H1 (cell line): ENCODE data around the gene WASF3. TPM values are rescaled to one million over a fixed set of nuclear protein-coding genes. Genes with fewer than 3 reads are reported as not detected.

Experiments
- CTCF ChIA-PET: fragments of 300-600 bp; sonication (Branson Sonifier 250); formaldehyde crosslinking; loops from one replicate; lab custom pipeline; 2021; ENCODE audit not compliant: partially characterized antibody; lab: Charles Lee
- POLR2A ChIA-PET: fragments of 300-600 bp; sonication (Branson Sonifier 250); formaldehyde crosslinking; loops from one replicate; lab custom pipeline; 2021; ENCODE audit warnings: inconsistent platforms; ENCODE audit not compliant: partially characterized antibody; lab: Charles Lee
- DNase-seq, 2 experiments: peaks; one replicate each; pipeline versions ENCODE4 v3.0.0 to v3.0.0-alpha.2; 2010 to 2022; ENCODE audit warnings: low spot score in 2 of 2, low read depth in 1 of 2, mixed read lengths in 1 of 2
- FAIRE-seq: peaks from 2 replicates; lab custom pipeline; 2011; peaks lifted over from hg19 to GRCh38; lab: Jason Lieb, UNC
- H2AFZ ChIP-seq: 2 replicates; pipeline ENCODE4 v1.8.1; 2012; ENCODE audit warnings: low read length, inconsistent platforms
- H2AK5ac ChIP-seq: 2 replicates; pipeline ENCODE4 v1.6.1; 2013; ENCODE audit warnings: low read depth, low read length
- H2BK120ac ChIP-seq: replicated peaks from 2 replicates; pipeline ENCODE3; 2013; ENCODE audit warnings: low read depth, low read length, inconsistent platforms
- H2BK12ac ChIP-seq: 2 replicates; pipeline ENCODE4 v1.6.1; 2013; ENCODE audit warnings: low read depth, low read length
- H2BK15ac ChIP-seq: 2 replicates; pipeline ENCODE4 v1.6.1; 2013; ENCODE audit warnings: low read length
- H2BK20ac ChIP-seq: 2 replicates; pipeline ENCODE4 v1.6.1; 2013; ENCODE audit warnings: low read length
- H2BK5ac ChIP-seq: 2 replicates; pipeline ENCODE4 v1.6.1; 2013; ENCODE audit warnings: low read depth, low read length
- H3K14ac ChIP-seq: 2 replicates; pipeline ENCODE4 v1.6.1; 2013; ENCODE audit warnings: inconsistent platforms; ENCODE audit not compliant: insufficient read length
- H3K18ac ChIP-seq: 2 replicates; pipeline ENCODE4 v1.6.1; 2013; ENCODE audit warnings: low read length; ENCODE audit errors: extremely low read depth
- H3K23ac ChIP-seq: 2 replicates; pipeline ENCODE4 v1.6.1; 2013; ENCODE audit warnings: inconsistent platforms; ENCODE audit not compliant: insufficient read length
- H3K23me2 ChIP-seq: 2 replicates; pipeline ENCODE4 v1.6.1; 2013; ENCODE audit warnings: low read depth, low read length
- H3K27ac ChIP-seq: 2 replicates; pipeline ENCODE4 v1.6.1; 2011; ENCODE audit warnings: low read depth, low read length, inconsistent platforms
- H3K27me3 ChIP-seq, 4 experiments: replicated peaks in 1 of 4; 1 replicate in 1 of 4; 2 replicates in 3 of 4; pipeline versions ENCODE4 v1.6.1 to v1.8.1; 2011 to 2013; ENCODE audit warnings: low read length in 3 of 4, mild to moderate bottlenecking in 3 of 4, inconsistent platforms in 2 of 4, mixed read lengths in 2 of 4, moderate library complexity in 1 of 4; ENCODE audit not compliant: control insufficient read depth in 3 of 4, insufficient read depth in 3 of 4; ENCODE audit errors: extremely low read depth in 1 of 4
- H3K36me3 ChIP-seq, 4 experiments: 2 replicates each; pipeline versions ENCODE4 v1.6.1 to v1.8.1; 2011 to 2013; ENCODE audit warnings: mild to moderate bottlenecking in 4 of 4, low read length in 3 of 4, moderate library complexity in 2 of 4, control low read depth in 1 of 4, inconsistent platforms in 1 of 4; ENCODE audit not compliant: insufficient read depth in 4 of 4, control insufficient read depth in 2 of 4
- H3K4ac ChIP-seq: replicated peaks from 2 replicates; pipeline ENCODE3; 2013; ENCODE audit warnings: low read length, low read depth, mixed read lengths, inconsistent platforms; ENCODE audit not compliant: insufficient read length
- H3K4me1 ChIP-seq, 4 experiments: replicated peaks in 1 of 4; 1 replicate in 1 of 4; 2 replicates in 3 of 4; pipeline versions ENCODE4 v1.6.1 to v1.8.1; 2011 to 2013; ENCODE audit warnings: low read length in 3 of 4, inconsistent platforms in 2 of 4, mixed read lengths in 1 of 4; ENCODE audit not compliant: insufficient read depth in 4 of 4, control insufficient read depth in 3 of 4
- H3K4me2 ChIP-seq, 2 experiments: 2 replicates each; pipeline versions ENCODE4 v1.6.1 to v1.8.1; 2011 to 2013; ENCODE audit warnings: low read depth in 2 of 2, low read length in 2 of 2, control low read depth in 1 of 2, inconsistent platforms in 1 of 2, mild to moderate bottlenecking in 1 of 2; ENCODE audit not compliant: insufficient read depth in 1 of 2
- H3K4me3 ChIP-seq, 4 experiments: fragments of 200-600, 300-600 bp in 1 of 4; sonication (generic), shearing (Covaris generic), sonication (Bioruptor Twin) in 1 of 4; 2 replicates each; pipeline versions ENCODE4 v1.5.1 to v1.8.1; 2011 to 2016; ENCODE audit warnings: low read length in 4 of 4, low read depth in 3 of 4, control low read depth in 2 of 4, inconsistent platforms in 2 of 4, mild to moderate bottlenecking in 2 of 4, mixed read lengths in 1 of 4, moderate library complexity in 1 of 4; ENCODE audit not compliant: insufficient read depth in 2 of 4; ENCODE audit errors: extremely low read depth in 1 of 4
- H3K56ac ChIP-seq: replicated peaks from 2 replicates; pipeline ENCODE3; 2013; ENCODE audit warnings: low read depth, mild to moderate bottlenecking, mixed read lengths, low read length, inconsistent platforms; ENCODE audit not compliant: insufficient read length
- H3K79me1 ChIP-seq: 2 replicates; pipeline ENCODE4 v1.6.1; 2013; ENCODE audit warnings: low read depth, low read length, control low read depth
- H3K79me2 ChIP-seq, 2 experiments: 2 replicates each; pipeline versions ENCODE4 v1.6.1 to v1.8.1; 2012 to 2013; ENCODE audit warnings: low read length in 2 of 2, mild to moderate bottlenecking in 2 of 2, inconsistent platforms in 1 of 2; ENCODE audit not compliant: insufficient read depth in 2 of 2, control insufficient read depth in 1 of 2
- H3K9ac ChIP-seq, 4 experiments: replicated peaks in 1 of 4; 1 replicate in 1 of 4; 2 replicates in 3 of 4; pipeline versions ENCODE4 v1.6.1 to v1.8.1; 2011 to 2013; ENCODE audit warnings: low read depth in 3 of 4, low read length in 3 of 4, control low read depth in 2 of 4, mild to moderate bottlenecking in 2 of 4, moderate library complexity in 2 of 4, inconsistent platforms in 1 of 4; ENCODE audit errors: extremely low read depth in 1 of 4
- H3K9me3 ChIP-seq, 2 experiments: 2 replicates each; pipeline versions ENCODE4 v1.6.1 to v1.8.1; 2012 to 2013; ENCODE audit warnings: mild to moderate bottlenecking in 2 of 2, moderate library complexity in 2 of 2, control low read depth in 1 of 2, inconsistent platforms in 1 of 2, low read depth in 1 of 2, low read length in 1 of 2, mixed read lengths in 1 of 2; ENCODE audit not compliant: insufficient read depth in 2 of 2
- H4K20me1 ChIP-seq, 2 experiments: replicated peaks in 1 of 2; 2 replicates each; pipeline versions ENCODE3 to v1.8.1; 2011 to 2013; ENCODE audit warnings: inconsistent platforms in 2 of 2, low read length in 2 of 2, mild to moderate bottlenecking in 1 of 2; ENCODE audit not compliant: insufficient read depth in 2 of 2, control insufficient read depth in 1 of 2
- H4K5ac ChIP-seq: 2 replicates; pipeline ENCODE4 v1.6.1; 2013; ENCODE audit warnings: low read length, low read depth, mixed read lengths, inconsistent platforms; ENCODE audit not compliant: insufficient read length
- H4K8ac ChIP-seq: 2 replicates; pipeline ENCODE4 v1.8.0; 2013; ENCODE audit warnings: mild to moderate bottlenecking, moderate library complexity, low read length, inconsistent platforms; ENCODE audit not compliant: insufficient read depth; ENCODE audit errors: extremely low read depth
- H4K91ac ChIP-seq: replicated peaks from 2 replicates; pipeline ENCODE3; 2013; ENCODE audit warnings: low read length, mixed read lengths, inconsistent platforms; ENCODE audit not compliant: insufficient read length
- CTCF ChIP-seq, 3 experiments: IDR thresholded peaks; 1 replicate in 2 of 3; 2 replicates in 1 of 3; pipeline versions ENCODE4 v1.5.1 to v1.6.1; 2011; ENCODE audit warnings: low read length in 3 of 3, mild to moderate bottlenecking in 3 of 3, inconsistent platforms in 2 of 3, low read depth in 1 of 3, moderate library complexity in 1 of 3; ENCODE audit not compliant: insufficient read depth in 1 of 3; ENCODE audit errors: control extremely low read depth in 1 of 3
- FOSL1 ChIP-seq: IDR thresholded peaks from 2 replicates; pipeline ENCODE4 v1.6.1; 2011; ENCODE audit warnings: mild to moderate bottlenecking, low read depth, low read length, moderate library complexity; ENCODE audit not compliant: insufficient read depth
- KDM1A ChIP-seq: fragments of 200-600, 300-600 bp; sonication (generic); IDR thresholded peaks from 2 replicates; pipeline ENCODE4 v1.7.1; 2016; ENCODE audit warnings: mild to moderate bottlenecking, low read length, borderline replicate concordance
- PHF8 ChIP-seq: fragments of 200-600 bp; sonication (generic); conservative IDR thresholded peaks from 2 replicates; pipeline ENCODE4 v1.7.1; 2012; ENCODE audit warnings: low read depth, mild to moderate bottlenecking, inconsistent platforms, low read length, moderate library complexity
- POLR2AphosphoS5 ChIP-seq: IDR thresholded peaks from 2 replicates; pipeline ENCODE4 v1.6.1; 2011; ENCODE audit warnings: low read depth, low read length
- RAD21 ChIP-seq, 2 experiments: IDR thresholded peaks in 1 of 2; conservative IDR thresholded peaks in 1 of 2; 2 replicates each; pipeline ENCODE4 v1.6.1; 2011; ENCODE audit warnings: low read depth in 2 of 2, low read length in 2 of 2, improper control_type of control experiment in 1 of 2, inconsistent platforms in 1 of 2, mild to moderate bottlenecking in 1 of 2, moderate library complexity in 1 of 2
- RBBP5 ChIP-seq: IDR thresholded peaks from 2 replicates; pipeline ENCODE4 v1.7.1; 2012; ENCODE audit warnings: low read depth, mild to moderate bottlenecking, inconsistent platforms, low read length, moderate library complexity, borderline replicate concordance
- SP4 ChIP-seq: IDR thresholded peaks from 2 replicates; pipeline ENCODE4 v1.6.1; 2012; ENCODE audit warnings: low read length, inconsistent platforms
- WGBS, 2 experiments: shearing (Covaris generic) in 1 of 2; methylation state at CpG; one replicate each; pipeline versions ENCODE4 v1.1.6 to v1.1.7; 2013 to 2015; ENCODE audit warnings: low lambda C conversion rate in 2 of 2, mixed read lengths in 2 of 2, inconsistent platforms in 1 of 2, low coverage in 1 of 2, missing lambda C conversion rate in 1 of 2; ENCODE audit not compliant: insufficient replicate concordance in 2 of 2, insufficient coverage in 1 of 2, insufficient read length in 1 of 2; ENCODE audit errors: extremely low coverage in 1 of 2, missing lambda C conversion rate in 1 of 2; 5-methylcytosine and 5-hydroxymethylcytosine counted together
- polyA plus RNA-seq, 7 experiments: library from polyadenylated mRNA; depleted of rRNA in 3 of 7; stranded (reverse) in 5 of 7; unstranded in 2 of 7; fragments of >200 nt in 5 of 7; fragments of 200-250 nt in 2 of 7; gene quantifications; 1 replicate in 5 of 7; 2 replicates in 1 of 7; 4 replicates in 1 of 7; pipeline versions ENCODE4 v1.2.1 to v1.2.3, GENCODE V29; 2011 to 2013; ENCODE audit warnings: missing spikeins in 2 of 7, mixed read lengths in 2 of 7
- total RNA-seq: library from RNA; stranded (reverse); fragmentation: NEBNext Ultra II Directional; extraction: Animal tissue kit (Norgen Biotek cat#: 25700); gene quantifications from 2 replicates; pipeline ENCODE4 v1.2.1, GENCODE V29; 2021

Gene WASF3
- total and polyA plus RNA-seq, 2 of the 8 experiments (the other 6 are each of a cell fraction or from before 2014, with no cell fraction given): 18.7 to 39.8 TPM

- Histone ChIP-seq H3K36me3 (no peaks in the 10 kb centered on the region), H3K23ac (no peak overlapping the region), H2BK12ac (no peak overlapping the region), H3K4me2 (no peak overlapping the region), H4K20me1 (peaks cover 0 to 2% of the 10 kb centered on the region in 2 experiments), H3K18ac (no peak overlapping the region), H3K79me2 (peaks cover 0 to 69% of the 10 kb centered on the region in 2 experiments; a peak in 3 of 4 replicates), H4K5ac (no peak overlapping the region), H3K27me3 (no peaks in the 10 kb centered on the region), H3K27ac (no peak overlapping the region), H2BK5ac (no peak overlapping the region), H2BK15ac (no peak overlapping the region), H3K4me3 (no peak overlapping the region), H3K4ac (no peak overlapping the region), H4K8ac (no peak overlapping the region), H2BK20ac (no peak overlapping the region), H4K91ac (no peak overlapping the region), H3K4me1 (peaks cover 0 to 3% (median 0%) of the 10 kb centered on the region in 4 experiments; a peak in 1 of 7 replicates), H3K56ac (no peak overlapping the region), H3K14ac (no peak overlapping the region), H2AK5ac (no peak overlapping the region), H2AFZ (no peak overlapping the region), H3K23me2 (no peaks in the 10 kb centered on the region), H3K9ac (no peak overlapping the region), H2BK120ac (no peak overlapping the region), H3K9me3 (no peaks in the 10 kb centered on the region), H3K79me1 (no peaks in the 10 kb centered on the region; the same call in 1 of the 2 replicates)
- FAIRE-seq: no peak
- ChIA-PET POLR2A (interaction anchor here (1.9 kb wide), 1 partner anchor 13 kb away, joined by 5 read pairs; no protein-coding TSS in a partner anchor), CTCF (interaction anchor here (0.9 to 2.7 kb wide), 14 partner anchors 9 to 161 kb away, joined by 3 to 15 read pairs (median 6); no protein-coding TSS in a partner anchor)
- TF ChIP-seq KDM1A (no peak), FOSL1 (no peak), CTCF (IDR thresholded peaks at IDR 0.05; ENCODE audit: control extremely low read depth in 1 of 3, insufficient read depth in 1 of 3, low read depth in 1 of 3, low read length in 3 of 3) (no peak), POLR2AphosphoS5 (no peak), PHF8 (no peak), RBBP5 (no peak), RAD21 (IDR thresholded peaks at IDR 0.05 in 1 of 2, conservative IDR thresholded peaks at IDR 0.05 in 1 of 2; ENCODE audit: low read depth in 2 of 2, low read length in 2 of 2) (no peak), SP4 (no peak)
- no peak for DNase-seq
- 79% methylated on average over 3 of the region's 3 CpGs; no CpG with 5 or more reads in 1 of the 2 experiments for WGBS, 2 experiments
These were observed 47.5 kb downstream of the WASF3 start for GRCh38 chr13:26604784-26605545.
